Common myeloid progenitor, CD34-positive (primary cell): ENCODE results near the gene THSD7B.
A peak's percentile ranks its signal among the peaks of the same experiment; 100 is the strongest.
"Not testable (repeated sequence)": the region's sequence is repeated elsewhere in the genome, so short reads cannot be mapped to it uniquely, and the experiment has no call there.

Source experiments
- CTCF ChIA-PET: fragments of 350-600 bp; sonication (Branson Sonifier 250); formaldehyde crosslinking; loops from one replicate; lab custom pipeline; 2021; ENCODE audit warnings: antibody characterized with exemption; lab: Charles Lee
- POLR2A ChIA-PET: fragments of 350-600 bp; sonication (Branson Sonifier 250); formaldehyde crosslinking; loops from one replicate; lab custom pipeline; 2021; ENCODE audit warnings: antibody characterized with exemption; lab: Charles Lee
- DNase-seq, 3 donors: peaks; one replicate each; pipeline versions ENCODE4 v3.0.0 to v3.0.0-alpha.2; 2013
- H3K27ac ChIP-seq, 2 experiments: 1 replicate in 1 of 2; 2 replicates in 1 of 2; pipeline ENCODE4 v1.7.0; 2013; ENCODE audit warnings: inconsistent platforms in 2 of 2, low read length in 2 of 2, mild to moderate bottlenecking in 2 of 2, low read depth in 1 of 2, moderate library complexity in 1 of 2; ENCODE audit not compliant: severe bottlenecking in 2 of 2, insufficient read depth in 1 of 2, poor library complexity in 1 of 2
- H3K27me3 ChIP-seq, 5 experiments: replicated peaks in 2 of 5; 1 replicate in 3 of 5; 2 replicates in 2 of 5; pipeline versions ENCODE4 v1.6.1 to v1.7.0; 2013; ENCODE audit warnings: low read length in 4 of 5, mild to moderate bottlenecking in 2 of 5, moderate library complexity in 2 of 5, inconsistent platforms in 1 of 5; ENCODE audit not compliant: insufficient read depth in 5 of 5, control insufficient read depth in 4 of 5
- H3K36me3 ChIP-seq, 4 experiments: 1 replicate in 2 of 4; 2 replicates in 2 of 4; pipeline versions ENCODE4 v1.6.1 to v1.7.0; 2013; ENCODE audit warnings: low read length in 3 of 4, control low read depth in 1 of 4, mild to moderate bottlenecking in 1 of 4; ENCODE audit not compliant: control insufficient read depth in 4 of 4, insufficient read depth in 4 of 4
- H3K4me1 ChIP-seq, 4 experiments: 1 replicate in 3 of 4; 2 replicates in 1 of 4; pipeline versions ENCODE4 v1.6.1 to v1.7.1; 2013; ENCODE audit warnings: low read length in 3 of 4, mild to moderate bottlenecking in 3 of 4, control low read depth in 1 of 4, inconsistent platforms in 1 of 4, moderate library complexity in 1 of 4; ENCODE audit not compliant: control insufficient read depth in 4 of 4, insufficient read depth in 4 of 4; ENCODE audit errors: control extremely low read depth in 1 of 4
- H3K4me3 ChIP-seq, 7 experiments: 1 replicate in 4 of 7; 2 replicates in 3 of 7; pipeline versions ENCODE4 v1.5.1 to v1.7.0; 2013; ENCODE audit warnings: mild to moderate bottlenecking in 7 of 7, low read length in 6 of 7, moderate library complexity in 6 of 7, inconsistent platforms in 2 of 7, low read depth in 2 of 7, control low read depth in 1 of 7; ENCODE audit not compliant: insufficient read depth in 4 of 7, control insufficient read depth in 1 of 7; ENCODE audit errors: extremely low read depth in 1 of 7
- H3K9me3 ChIP-seq, 5 experiments: 1 replicate in 4 of 5; 2 replicates in 1 of 5; pipeline versions ENCODE4 v1.6.1 to v1.7.1; 2013; ENCODE audit warnings: low read length in 4 of 5, mild to moderate bottlenecking in 2 of 5, inconsistent platforms in 1 of 5, low read depth in 1 of 5, moderate library complexity in 1 of 5; ENCODE audit not compliant: control insufficient read depth in 4 of 5, insufficient read depth in 2 of 5; ENCODE audit errors: control extremely low read depth in 1 of 5
- WGBS: methylation state at CpG from one replicate; pipeline ENCODE4 v1.1.5; 2013; ENCODE audit not compliant: insufficient coverage; 5-methylcytosine and 5-hydroxymethylcytosine counted together

The THSD7B gene

DNA sequence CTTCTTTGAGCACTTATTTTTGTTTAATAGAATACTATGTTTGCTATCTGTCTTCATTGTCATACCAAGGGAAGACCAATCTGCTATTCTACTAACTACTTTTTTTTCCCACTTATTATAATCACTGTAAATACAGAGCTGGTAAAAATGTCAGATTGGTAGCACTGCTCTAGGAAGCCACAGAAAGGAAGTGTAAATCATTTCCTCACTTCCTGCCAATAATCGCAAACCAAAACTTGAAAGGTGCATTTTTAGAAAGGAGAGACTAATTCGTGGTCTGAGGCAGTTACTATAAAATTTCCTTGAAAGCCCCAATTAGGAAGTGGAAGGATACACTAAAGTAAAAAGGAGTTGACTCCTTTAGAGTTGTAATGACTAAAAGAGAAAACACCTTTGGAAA is 13.9 kb upstream of the THSD7B start:
- no peak for DNase-seq
- POLR2A ChIA-PET = no interaction called here
- 0% methylated on average over 1 of the region's 2 CpGs for WGBS
- Histone ChIP-seq H3K4me1 (no peaks in the 10 kb centered on the region), H3K27me3 (peaks cover 0 to 4% (median 0%) of the 10 kb centered on the region in 5 experiments), H3K9me3 (no peaks in the 10 kb centered on the region), H3K36me3 (no peaks in the 10 kb centered on the region), H3K27ac (no peak overlapping the region), H3K4me3 (no peak overlapping the region)
- CTCF ChIA-PET = no interaction called here

DNA sequence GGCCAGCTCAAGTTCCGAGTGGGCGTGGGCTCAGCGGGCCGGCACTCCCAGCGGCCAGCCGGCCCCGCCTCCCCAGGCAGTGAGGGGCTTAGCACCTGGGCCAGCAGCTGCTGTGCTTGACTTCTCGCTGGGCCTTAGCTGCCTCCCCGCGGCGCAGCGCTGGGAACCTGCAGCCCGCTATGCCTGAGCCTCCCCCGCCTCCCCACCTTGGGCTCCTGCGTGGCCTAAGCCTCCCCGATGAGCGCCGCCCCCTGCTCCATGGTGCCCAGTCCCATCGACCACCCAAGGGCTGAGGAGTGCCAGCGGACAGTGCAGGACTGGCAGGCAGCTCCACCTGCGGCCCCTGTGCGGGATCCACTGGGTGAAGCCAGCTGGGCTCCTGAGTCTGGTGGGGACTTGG is 6.8 kb upstream of the THSD7B start:
- H3K36me3 ChIP-seq, H3K9me3 ChIP-seq, H3K27ac ChIP-seq, POLR2A ChIA-PET, H3K4me1 ChIP-seq, H3K4me3 ChIP-seq, CTCF ChIA-PET, DNase-seq: not testable (repeated sequence)
- WGBS = 98% methylated on average over 20 of the region's 22 CpGs
- peaks cover 5 to 26% (median 13%) of the 10 kb centered on the region in 5 experiments for H3K27me3 ChIP-seq

DNA sequence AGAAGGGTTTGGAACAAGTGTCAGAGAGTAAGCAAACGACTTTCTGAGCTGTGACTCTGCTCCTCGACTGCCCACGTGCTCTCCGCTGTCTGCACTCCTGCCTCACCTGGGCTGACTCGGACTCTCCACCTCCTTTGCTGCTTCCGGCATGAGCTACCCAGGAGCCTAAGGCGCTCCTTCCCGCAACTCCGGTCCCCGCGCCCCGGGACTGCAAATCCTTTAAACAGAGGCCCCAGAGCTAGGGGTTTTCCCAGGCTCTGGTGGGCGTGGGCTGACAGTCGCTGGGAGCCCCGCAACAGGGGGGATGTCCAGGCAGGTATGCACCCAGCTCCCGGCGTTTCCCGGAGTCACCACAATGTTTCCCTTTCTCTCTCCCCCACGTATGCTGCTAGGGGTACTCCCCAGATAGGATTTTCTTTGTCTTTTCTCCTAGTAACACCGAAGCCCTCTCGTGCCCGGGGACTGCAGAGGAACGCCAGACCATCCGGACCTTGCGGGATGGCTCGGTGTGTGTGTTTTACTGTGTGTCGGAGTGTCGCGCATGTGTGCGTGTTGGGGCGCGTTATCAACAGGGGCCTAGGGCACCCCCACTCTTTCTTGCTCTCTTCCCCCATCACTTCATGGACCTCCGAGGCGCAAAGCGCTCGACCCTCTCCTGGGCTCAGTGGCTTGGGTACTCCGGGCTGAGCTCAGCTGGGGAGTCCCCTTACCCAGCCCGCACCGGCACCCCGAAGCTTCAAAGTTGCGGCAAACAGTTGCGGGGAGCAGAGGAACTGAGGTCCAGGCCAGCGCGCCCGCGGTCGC is 691 bp upstream of the THSD7B start:
- Histone ChIP-seq H3K27me3 (peaks cover 25 to 78% (median 31%) of the 10 kb centered on the region in 5 experiments), H3K9me3 (peaks cover 0 to 2% (median 0%) of the 10 kb centered on the region in 5 experiments), H3K4me3 (peak overlapping the region in 4 of 7 experiments; percentile 49 to 70 (median 58)), H3K36me3 (no peaks in the 10 kb centered on the region), H3K27ac (no peak overlapping the region), H3K4me1 (peaks cover 0 to 17% (median 8%) of the 10 kb centered on the region in 4 experiments)
- DNase-seq = peak in 2 of 3 donors; percentile 2 to 9
- WGBS = under 1% methylated on average over 31 of the region's 47 CpGs
- ChIA-PET POLR2A (no interaction called here), CTCF (no interaction called here)

DNA sequence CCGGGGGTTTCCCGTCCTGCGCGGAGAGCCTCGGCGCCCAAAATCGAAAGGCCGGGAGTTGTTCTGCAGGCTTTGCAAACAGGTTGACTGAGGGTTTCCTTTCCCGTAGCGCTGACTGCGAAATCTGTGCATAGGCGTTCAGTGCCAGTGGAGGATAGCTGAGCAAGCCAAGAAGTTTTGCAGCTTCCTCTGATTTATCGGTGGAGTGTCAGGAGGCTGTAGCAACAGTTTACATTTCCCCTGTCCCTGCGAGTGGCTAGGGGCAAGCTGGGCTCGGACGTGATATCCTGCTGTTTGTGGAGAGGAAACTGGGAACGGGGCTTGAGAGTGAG is 694 bp downstream of the THSD7B start:
- H3K27ac ChIP-seq = no peak overlapping the region
- H3K36me3 ChIP-seq = no peaks in the 10 kb centered on the region
- peak overlapping the region in 5 of 7 experiments; percentile 25 to 70 (median 54) for H3K4me3 ChIP-seq
- 2% methylated on average over 16 of the region's 17 CpGs for WGBS
- ChIA-PET POLR2A (no interaction called here), CTCF (no interaction called here)
- peaks cover 0 to 2% (median 0%) of the 10 kb centered on the region in 5 experiments for H3K9me3 ChIP-seq
- DNase-seq = peak in 2 of 3 donors; percentile 2 to 14
- H3K4me1 ChIP-seq = peaks cover 0 to 17% (median 8%) of the 10 kb centered on the region in 4 experiments
- peaks cover 25 to 77% (median 37%) of the 10 kb centered on the region in 5 experiments for H3K27me3 ChIP-seq

DNA sequence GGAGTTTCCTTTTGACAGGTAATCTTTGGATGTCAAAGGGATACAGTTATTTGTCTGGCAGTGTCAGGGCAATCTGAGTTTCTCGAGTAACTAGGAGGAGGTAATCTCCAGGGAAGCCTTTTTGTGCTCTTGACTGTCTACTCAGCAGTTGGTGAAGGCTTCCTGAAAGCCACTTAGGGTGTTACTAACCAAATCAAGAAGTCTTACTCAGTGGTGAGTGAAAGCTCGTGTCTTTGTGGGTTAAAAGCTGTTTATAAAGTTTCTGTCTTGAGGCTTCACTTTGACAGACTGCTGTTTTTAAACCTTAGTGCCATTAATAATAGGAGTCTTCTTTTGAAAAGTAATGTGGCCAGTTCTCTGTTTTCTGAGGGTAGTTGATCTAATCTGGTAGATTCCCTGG is 1.7 kb downstream of the THSD7B start:
- ChIA-PET POLR2A (no interaction called here), CTCF (no interaction called here)
- Histone ChIP-seq H3K4me3 (no peak overlapping the region), H3K27ac (no peak overlapping the region), H3K36me3 (no peaks in the 10 kb centered on the region), H3K9me3 (peaks cover 0 to 2% (median 0%) of the 10 kb centered on the region in 5 experiments), H3K4me1 (peaks cover 0 to 17% (median 8%) of the 10 kb centered on the region in 4 experiments), H3K27me3 (peaks cover 23 to 68% (median 35%) of the 10 kb centered on the region in 5 experiments)
- 33% methylated on average over 2 of the region's 2 CpGs for WGBS
- no peak for DNase-seq

DNA sequence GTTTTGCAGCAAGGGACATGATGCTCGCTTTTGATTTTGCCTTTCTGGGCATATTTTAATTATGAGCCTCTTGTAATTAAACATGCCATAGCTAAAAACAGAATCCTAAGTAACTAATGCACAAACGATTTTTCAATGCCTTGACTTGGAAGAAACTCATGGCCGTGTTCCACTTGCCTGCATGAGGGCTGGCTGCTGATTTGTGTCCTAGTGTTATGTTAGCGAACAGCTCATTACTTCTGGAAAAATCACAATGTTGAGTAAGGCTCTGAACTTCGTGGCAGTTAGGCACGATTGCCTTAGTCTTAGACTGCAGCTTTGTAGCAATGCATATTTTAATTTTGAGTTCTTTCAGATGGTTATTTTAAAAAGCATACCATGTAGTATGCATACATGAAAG is 4.5 kb downstream of the THSD7B start:
- DNase-seq = no peak
- Histone ChIP-seq H3K4me1 (peaks cover 0 to 15% (median 5%) of the 10 kb centered on the region in 4 experiments), H3K4me3 (no peak overlapping the region), H3K27ac (no peak overlapping the region), H3K27me3 (peaks cover 10 to 42% (median 24%) of the 10 kb centered on the region in 5 experiments), H3K36me3 (no peaks in the 10 kb centered on the region), H3K9me3 (peaks cover 0 to 2% (median 0%) of the 10 kb centered on the region in 5 experiments)
- CTCF ChIA-PET = no interaction called here
- WGBS = 90% methylated on average over 4 of the region's 6 CpGs
- POLR2A ChIA-PET = no interaction called here

DNA sequence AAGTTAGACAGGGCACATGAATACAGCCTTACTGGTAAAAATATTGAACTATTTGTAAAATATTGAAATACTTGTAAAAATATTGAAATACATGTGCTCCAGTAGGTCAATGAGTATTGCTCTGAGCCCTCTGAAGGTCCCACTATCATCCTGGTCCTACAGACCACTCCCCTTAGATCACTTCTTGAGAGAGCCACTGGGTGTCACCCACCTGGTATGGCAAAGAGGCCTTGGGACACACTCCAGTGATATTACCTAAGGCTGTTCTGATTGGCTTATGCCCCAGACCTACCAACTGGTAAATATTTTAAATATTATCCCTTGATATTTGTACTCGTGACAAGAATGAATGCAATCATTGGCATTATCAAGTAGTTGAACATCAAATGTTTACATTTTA is 5.0 kb downstream of the THSD7B start:
- Histone ChIP-seq H3K9me3 (peaks cover 0 to 2% (median 0%) of the 10 kb centered on the region in 5 experiments), H3K36me3 (no peaks in the 10 kb centered on the region), H3K27me3 (peaks cover 10 to 37% (median 24%) of the 10 kb centered on the region in 5 experiments), H3K27ac (no peak overlapping the region), H3K4me3 (no peak overlapping the region), H3K4me1 (peaks cover 0 to 10% (median 4%) of the 10 kb centered on the region in 4 experiments)
- ChIA-PET POLR2A (no interaction called here), CTCF (no interaction called here)
- WGBS = no CpG with 5 or more reads among the region's 1 CpG
- no peak for DNase-seq
